ENCODE results near the gene PHGDH. TPM values are rescaled to one million over a fixed set of nuclear protein-coding genes. Genes with fewer than 3 reads are reported as not detected.

The PHGDH gene
- polyA plus RNA-seq, 1 experiment, result 108 TPM

DNA sequence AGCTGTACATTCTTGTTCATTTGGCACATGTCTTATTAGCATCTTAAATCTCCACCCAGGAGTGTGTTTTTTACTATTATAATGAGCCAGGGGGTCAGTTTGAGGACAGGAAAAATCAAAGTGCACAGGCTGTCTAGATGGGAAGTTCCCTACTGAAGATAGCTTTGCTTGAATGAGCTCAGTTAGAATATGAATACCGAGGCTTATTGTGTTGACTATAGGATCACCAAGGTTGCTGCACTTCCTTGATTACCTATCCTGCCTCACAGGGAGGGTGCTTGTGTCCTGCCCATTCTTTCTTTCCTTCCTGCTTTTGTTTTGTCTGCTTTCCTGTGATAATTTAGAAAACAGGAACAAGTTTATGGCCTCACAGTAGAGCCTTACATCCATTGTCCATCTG, 16.3 kb downstream of the PHGDH start:
- ChIA-PET CTCF (no interaction called here), POLR2A (no interaction called here)
- H3K27me3 ChIP-seq (ENCODE audit: control insufficient read depth, insufficient read depth, low read length), result no peaks in the 10 kb centered on the region
- no peak overlapping the region for H3K27ac ChIP-seq (ENCODE audit: low read depth, low read length)
- no peak overlapping the region for H3K4me3 ChIP-seq (ENCODE audit: low read depth, low read length)
- H3K9me3 ChIP-seq (ENCODE audit: control insufficient read depth, insufficient read depth, low read length), result no peaks in the 10 kb centered on the region
- TF ChIP-seq, protein P1, sequence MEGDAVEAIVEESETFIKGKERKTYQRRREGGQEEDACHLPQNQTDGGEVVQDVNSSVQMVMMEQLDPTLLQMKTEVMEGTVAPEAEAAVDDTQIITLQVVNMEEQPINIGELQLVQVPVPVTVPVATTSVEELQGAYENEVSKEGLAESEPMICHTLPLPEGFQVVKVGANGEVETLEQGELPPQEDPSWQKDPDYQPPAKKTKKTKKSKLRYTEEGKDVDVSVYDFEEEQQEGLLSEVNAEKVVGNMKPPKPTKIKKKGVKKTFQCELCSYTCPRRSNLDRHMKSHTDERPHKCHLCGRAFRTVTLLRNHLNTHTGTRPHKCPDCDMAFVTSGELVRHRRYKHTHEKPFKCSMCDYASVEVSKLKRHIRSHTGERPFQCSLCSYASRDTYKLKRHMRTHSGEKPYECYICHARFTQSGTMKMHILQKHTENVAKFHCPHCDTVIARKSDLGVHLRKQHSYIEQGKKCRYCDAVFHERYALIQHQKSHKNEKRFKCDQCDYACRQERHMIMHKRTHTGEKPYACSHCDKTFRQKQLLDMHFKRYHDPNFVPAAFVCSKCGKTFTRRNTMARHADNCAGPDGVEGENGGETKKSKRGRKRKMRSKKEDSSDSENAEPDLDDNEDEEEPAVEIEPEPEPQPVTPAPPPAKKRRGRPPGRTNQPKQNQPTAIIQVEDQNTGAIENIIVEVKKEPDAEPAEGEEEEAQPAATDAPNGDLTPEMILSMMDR (IDR thresholded peaks at IDR 0.05; ENCODE audit: low read depth, low read length), result no peak
- DNase-seq (ENCODE audit: low read depth, low spot score), result no peak

DNA sequence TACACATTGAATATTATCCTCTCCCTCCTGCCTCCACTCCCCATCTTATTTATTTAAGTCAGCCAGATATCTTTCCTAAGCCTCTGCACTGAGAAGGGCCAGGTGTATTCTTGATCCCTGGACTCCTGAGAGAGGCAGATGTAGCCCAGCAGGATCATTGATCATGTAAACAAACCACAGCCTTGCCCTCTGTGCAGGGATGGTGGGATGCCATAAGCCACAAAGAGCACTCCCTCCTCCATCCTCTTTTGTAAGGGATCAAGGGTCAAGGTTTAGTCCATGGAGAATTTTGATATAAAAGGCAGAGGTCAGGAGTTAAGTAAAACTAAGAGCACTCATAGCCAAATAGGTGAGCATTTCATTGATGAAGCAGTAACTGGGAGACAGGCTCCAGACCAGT, 17.3 kb downstream of the PHGDH start:
- no peak overlapping the region for H3K4me3 ChIP-seq (ENCODE audit: low read depth, low read length)
- H3K9me3 ChIP-seq (ENCODE audit: control insufficient read depth, insufficient read depth, low read length), result no peaks in the 10 kb centered on the region
- H3K27ac ChIP-seq (ENCODE audit: low read depth, low read length), result no peak overlapping the region
- TF ChIP-seq, protein P1 (IDR thresholded peaks at IDR 0.05; ENCODE audit: low read depth, low read length), result no peak
- H3K27me3 ChIP-seq (ENCODE audit: control insufficient read depth, insufficient read depth, low read length), result no peaks in the 10 kb centered on the region
- POLR2A ChIA-PET, result no interaction called here
- DNase-seq (ENCODE audit: low read depth, low spot score), result no peak
- CTCF ChIA-PET, result interaction anchor here (1.9 kb wide), 1 partner anchor 15 kb away, joined by 4 read pairs; no protein-coding TSS in a partner anchor

DNA sequence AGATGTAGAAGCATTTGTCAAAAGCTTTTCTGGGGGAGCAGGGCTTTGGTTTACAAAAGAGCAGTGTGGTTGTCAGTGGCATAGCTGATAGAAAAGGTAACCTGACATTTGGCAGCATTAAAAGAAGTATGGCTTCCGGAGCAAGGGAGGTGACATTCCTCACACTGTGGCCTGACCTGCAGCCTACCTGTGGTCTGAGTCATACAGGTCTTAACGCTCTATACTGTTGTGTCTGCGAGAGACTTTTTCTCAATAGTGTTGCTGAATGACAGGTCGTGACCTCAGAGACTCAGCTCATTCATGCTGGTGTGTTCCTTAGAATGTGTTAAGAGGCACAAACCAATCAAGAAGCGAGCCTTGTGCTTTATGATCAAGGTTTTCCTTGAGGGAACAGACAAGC, 19.3 kb downstream of the PHGDH start:
- ChIA-PET POLR2A (no interaction called here), CTCF (interaction anchor here (1.0 to 1.7 kb wide), 2 partner anchors 12 to 56 kb away, joined by 3 to 7 read pairs; no protein-coding TSS in a partner anchor)

DNA sequence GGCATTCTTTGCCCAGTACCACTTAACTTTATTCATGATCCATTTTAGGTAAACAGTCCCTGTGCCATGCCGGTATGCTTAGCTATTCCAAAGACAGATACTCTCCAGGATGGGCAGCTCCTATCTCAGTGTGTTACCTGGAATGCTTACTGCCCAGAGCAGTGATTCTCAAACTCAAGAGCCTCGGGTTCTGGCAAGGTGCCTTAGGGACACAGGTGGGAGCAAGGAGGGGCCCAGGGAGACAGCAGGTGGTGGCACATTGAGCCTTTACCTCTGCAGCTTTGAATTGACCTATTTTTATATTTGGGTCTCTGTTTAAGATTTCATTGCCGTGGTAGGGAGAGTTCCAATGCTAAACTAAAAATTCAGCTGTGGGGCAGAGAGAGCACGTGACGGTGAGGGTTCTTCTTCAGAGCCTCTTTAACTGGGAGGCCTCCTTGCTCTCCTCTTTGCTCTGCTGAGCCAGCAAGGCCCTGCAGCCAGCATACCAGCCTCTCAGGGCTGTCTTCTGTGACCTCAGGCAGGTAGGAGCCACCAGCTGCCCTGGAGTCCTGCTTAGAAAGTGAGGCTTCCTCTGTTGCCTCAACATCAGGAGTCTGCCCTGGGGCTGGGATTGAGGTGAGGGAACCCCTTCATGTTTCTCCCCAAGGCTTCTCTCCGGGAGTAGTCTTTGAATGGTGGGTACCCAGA, 20.2 kb downstream of the PHGDH start:
- no peaks in the 10 kb centered on the region for H3K9me3 ChIP-seq (ENCODE audit: control insufficient read depth, insufficient read depth, low read length)
- CTCF ChIA-PET, result interaction anchor here (1.0 to 1.7 kb wide), 2 partner anchors 11 to 57 kb away, joined by 3 to 7 read pairs; no protein-coding TSS in a partner anchor
- POLR2A ChIA-PET, result no interaction called here
- DNase-seq (ENCODE audit: low read depth, low spot score), result no peak
- H3K27me3 ChIP-seq (ENCODE audit: control insufficient read depth, insufficient read depth, low read length), result no peaks in the 10 kb centered on the region
- no peak overlapping the region for H3K27ac ChIP-seq (ENCODE audit: low read depth, low read length)
- no peak overlapping the region for H3K4me3 ChIP-seq (ENCODE audit: low read depth, low read length)
- TF ChIP-seq, protein P1 (IDR thresholded peaks at IDR 0.05; ENCODE audit: low read depth, low read length), result no peak

More for the DNA sequence above, 19.3 kb downstream of the PHGDH start:
- TF ChIP-seq, protein P1 (IDR thresholded peaks at IDR 0.05; ENCODE audit: low read depth, low read length), result no peak
- H3K4me3 ChIP-seq (ENCODE audit: low read depth, low read length), result no peak overlapping the region
- H3K27me3 ChIP-seq (ENCODE audit: control insufficient read depth, insufficient read depth, low read length), result no peaks in the 10 kb centered on the region
- H3K9me3 ChIP-seq (ENCODE audit: control insufficient read depth, insufficient read depth, low read length), result no peaks in the 10 kb centered on the region
- no peak for DNase-seq (ENCODE audit: low read depth, low spot score)
- no peak overlapping the region for H3K27ac ChIP-seq (ENCODE audit: low read depth, low read length)

DNA sequence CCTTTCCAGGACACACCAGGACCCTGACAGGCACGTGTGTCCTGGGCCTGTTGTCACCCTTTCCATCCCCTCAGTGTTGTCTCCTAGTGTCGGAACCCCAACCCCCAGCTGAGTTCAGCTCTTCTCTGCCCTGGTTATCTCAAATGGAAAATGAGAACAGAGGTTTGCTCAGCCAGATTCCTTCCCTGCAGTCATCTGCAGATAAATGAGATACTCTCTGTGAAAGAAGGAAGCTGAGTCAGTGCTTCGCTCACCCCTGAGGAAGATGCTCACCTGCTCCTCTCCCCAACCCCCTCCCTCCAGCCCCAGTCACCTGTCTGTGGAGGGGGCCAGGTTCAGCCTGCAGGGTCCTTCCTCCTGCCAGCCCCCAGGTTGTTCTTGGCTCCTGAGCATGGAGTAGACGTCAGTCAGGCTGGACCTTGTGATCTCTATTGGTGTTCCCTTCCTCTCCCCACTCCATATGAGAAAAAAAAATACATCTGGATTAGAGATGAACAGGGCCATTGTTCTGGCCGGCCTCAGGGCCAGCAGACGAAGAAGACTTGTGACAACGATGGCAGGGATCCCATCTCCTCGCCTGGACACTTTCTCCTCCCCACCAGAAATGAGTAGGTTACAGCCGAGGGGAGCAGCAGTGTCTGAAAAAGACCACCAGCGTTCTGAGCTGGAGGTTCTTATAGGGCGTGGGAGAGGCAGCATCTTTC, 20.9 kb downstream of the PHGDH start:
- TF ChIP-seq, protein P1 (IDR thresholded peaks at IDR 0.05; ENCODE audit: low read depth, low read length), result no peak
- no peaks in the 10 kb centered on the region for H3K27me3 ChIP-seq (ENCODE audit: control insufficient read depth, insufficient read depth, low read length)
- H3K27ac ChIP-seq (ENCODE audit: low read depth, low read length), result no peak overlapping the region
- H3K9me3 ChIP-seq (ENCODE audit: control insufficient read depth, insufficient read depth, low read length), result no peaks in the 10 kb centered on the region
- no peak for DNase-seq (ENCODE audit: low read depth, low spot score)
- ChIA-PET POLR2A (no interaction called here), CTCF (interaction anchor here (1.7 to 3.7 kb wide), 2 partner anchors 11 to 12 kb away, joined by 7 to 32 read pairs; no protein-coding TSS in a partner anchor)
- H3K4me3 ChIP-seq (ENCODE audit: low read depth, low read length), result no peak overlapping the region
